Pons (tissue), 1 donor: Measurements from ENCODE around the gene CFAP97.
"Not testable (repeated sequence)": the region's sequence is repeated elsewhere in the genome, so short reads cannot be mapped to it uniquely, and the experiment has no call there.

Source experiments
- DNase-seq: peaks from one replicate; pipeline ENCODE4 v3.0.0-alpha.2; 2016; ENCODE audit warnings: low spot score

CFAP97 gene

GRCh38 chr4:185203486-185204237, at the start of gene CFAP97:
TSS of gene CFAP97 (minus strand) at chr4:185204000. CDS start at chr4:185191196, 12,804 bp downstream.
- peak; percentile 81 for DNase-seq

DNA sequence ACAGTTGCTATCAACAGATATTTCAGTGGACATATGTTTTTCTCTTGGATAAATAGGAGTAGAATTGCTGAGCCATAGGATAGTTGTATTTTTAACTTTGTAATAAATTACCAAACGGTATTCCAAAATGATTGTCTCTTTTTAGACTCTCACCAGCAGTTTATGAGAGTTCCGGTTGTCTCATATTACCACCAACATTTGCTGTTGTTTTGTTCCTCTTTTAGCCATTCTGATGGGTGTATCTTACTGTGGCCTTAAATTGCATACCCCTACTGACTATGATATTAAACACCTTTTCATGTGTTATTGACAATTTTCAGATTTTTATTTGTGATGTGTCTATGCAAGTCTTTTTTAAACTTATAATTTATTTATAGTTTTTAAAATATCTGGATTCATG, 45.3 kb upstream of the CFAP97 start:
- DNase-seq = no peak

DNA sequence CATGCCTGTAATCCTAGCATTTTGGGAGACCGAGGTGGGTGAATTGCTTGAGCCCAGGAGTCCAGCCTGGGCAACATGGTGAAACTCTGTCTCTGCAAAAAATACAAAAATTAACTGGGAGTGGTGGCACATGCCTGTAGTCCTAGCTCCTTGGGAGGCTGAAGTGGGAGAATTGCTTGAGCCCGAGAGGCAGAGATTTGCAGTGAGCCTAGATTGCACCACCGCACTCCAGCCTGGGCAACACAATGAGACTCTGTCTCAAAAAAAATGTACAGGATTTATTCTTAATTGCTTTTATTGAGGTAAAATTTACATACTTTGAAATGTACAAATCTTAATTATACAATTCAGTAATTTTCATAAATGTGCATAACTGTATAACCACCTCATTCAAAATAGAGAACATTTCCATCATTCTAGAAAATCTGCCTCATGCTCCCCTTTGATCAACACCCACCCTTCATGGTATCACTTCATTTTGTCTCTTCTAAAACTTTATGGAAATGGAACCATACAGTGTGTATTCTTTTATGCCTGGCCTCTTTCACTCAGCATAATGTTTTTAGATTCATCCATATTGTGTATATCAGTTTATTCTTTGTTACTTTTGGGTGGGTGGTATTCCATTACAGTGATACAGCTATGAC, 44.7 kb upstream of the CFAP97 start:
- DNase-seq = no peak

GRCh38 chr4:185247151-185247550, 43.4 kb upstream of the CFAP97 start:
- no peak for DNase-seq

- DNase-seq = no peak
These were observed 42.7 kb upstream of the CFAP97 start for GRCh38 chr4:185246453-185246852.

- DNase-seq = no peak
These were observed 41.0 kb upstream of the CFAP97 start for GRCh38 chr4:185244763-185245162.

- DNase-seq = no peak
These were observed 40.1 kb upstream of the CFAP97 start for GRCh38 chr4:185243879-185244278.

- DNase-seq = no peak
These were observed 39.1 kb upstream of the CFAP97 start for GRCh38 chr4:185242749-185243533.

GRCh38 chr4:185240486-185240885, 36.7 kb upstream of the CFAP97 start:
- DNase-seq = not testable (repeated sequence)

GRCh38 chr4:185238750-185239149, 35.0 kb upstream of the CFAP97 start:
- no peak for DNase-seq

DNA sequence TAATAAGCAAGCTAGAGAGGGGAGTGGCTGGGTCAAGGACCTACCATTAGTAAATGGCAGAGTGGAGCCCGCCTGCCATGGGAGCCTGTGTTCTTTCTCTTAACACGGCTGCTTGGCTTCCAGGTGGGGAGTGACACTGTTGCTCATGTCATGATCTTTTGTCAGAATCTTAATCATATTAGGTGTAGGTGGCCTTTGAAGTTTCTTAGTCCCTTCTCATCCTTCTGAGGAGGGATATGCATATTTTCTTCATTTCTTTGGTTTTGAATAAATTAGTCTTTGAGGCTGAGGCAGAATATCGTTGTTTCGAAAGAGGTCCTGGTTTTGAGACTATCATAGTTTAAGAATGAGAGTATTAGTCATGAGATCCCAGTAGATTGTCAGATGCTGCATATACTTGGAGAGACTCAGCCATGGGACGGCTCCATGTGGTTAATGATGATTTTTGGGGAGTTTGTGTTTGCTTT, 34.4 kb upstream of the CFAP97 start:
- DNase-seq = no peak

DNA sequence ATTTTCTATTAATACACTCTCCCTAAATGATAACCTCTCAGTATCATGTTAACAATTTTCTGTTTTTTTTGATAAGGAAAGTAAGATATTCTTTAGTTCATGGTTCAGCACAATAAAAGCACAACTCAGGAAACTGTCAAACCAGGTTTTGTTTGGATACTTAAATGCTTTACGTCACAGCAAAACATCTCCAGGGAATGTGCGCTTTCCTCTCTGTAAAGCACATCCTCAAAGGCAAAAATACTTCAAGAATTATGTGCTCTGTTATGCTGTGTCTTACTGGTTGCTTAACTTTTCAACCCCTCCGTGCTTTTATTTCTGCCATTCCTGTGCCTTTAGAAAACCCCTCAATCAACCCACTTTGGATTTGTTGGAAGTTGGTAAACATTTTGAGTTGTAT, 33.4 kb upstream of the CFAP97 start:
- DNase-seq = no peak

DNA sequence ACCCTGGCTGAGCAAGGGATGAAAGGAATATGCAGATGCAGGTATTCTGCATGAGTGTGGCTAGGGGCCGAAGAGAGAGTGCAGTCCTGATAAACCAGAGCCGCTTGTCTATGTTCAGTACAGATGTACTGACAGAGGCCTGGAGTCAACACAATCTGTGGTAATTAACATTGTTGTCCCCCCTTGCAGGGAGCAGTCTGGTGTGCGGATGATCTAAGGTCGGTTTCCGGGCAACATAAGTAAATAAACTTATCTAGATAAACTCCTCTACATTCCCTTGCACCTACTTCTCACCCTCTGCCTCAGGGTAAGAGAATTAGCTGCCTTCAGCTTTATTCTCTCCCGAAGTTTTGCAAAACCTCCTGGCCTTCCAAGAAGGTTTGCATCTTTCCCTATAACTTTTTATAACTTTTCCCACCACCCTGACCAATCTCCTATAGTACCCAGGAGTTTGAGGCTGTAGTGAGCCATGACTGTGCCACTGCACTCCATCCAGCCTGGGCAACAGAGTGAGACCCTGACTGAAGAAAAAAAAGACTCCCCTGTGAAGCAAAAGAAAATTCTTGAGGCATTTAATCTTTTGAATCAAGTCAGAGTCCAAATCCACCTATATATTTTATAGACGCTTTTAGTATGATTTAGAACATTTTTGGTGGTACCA, 32.2 kb upstream of the CFAP97 start:
- no peak for DNase-seq

- DNase-seq = no peak
These were observed 31.5 kb upstream of the CFAP97 start for GRCh38 chr4:185235119-185235842.

GRCh38 chr4:185232370-185232769, 28.6 kb upstream of the CFAP97 start:
- no peak for DNase-seq

DNA sequence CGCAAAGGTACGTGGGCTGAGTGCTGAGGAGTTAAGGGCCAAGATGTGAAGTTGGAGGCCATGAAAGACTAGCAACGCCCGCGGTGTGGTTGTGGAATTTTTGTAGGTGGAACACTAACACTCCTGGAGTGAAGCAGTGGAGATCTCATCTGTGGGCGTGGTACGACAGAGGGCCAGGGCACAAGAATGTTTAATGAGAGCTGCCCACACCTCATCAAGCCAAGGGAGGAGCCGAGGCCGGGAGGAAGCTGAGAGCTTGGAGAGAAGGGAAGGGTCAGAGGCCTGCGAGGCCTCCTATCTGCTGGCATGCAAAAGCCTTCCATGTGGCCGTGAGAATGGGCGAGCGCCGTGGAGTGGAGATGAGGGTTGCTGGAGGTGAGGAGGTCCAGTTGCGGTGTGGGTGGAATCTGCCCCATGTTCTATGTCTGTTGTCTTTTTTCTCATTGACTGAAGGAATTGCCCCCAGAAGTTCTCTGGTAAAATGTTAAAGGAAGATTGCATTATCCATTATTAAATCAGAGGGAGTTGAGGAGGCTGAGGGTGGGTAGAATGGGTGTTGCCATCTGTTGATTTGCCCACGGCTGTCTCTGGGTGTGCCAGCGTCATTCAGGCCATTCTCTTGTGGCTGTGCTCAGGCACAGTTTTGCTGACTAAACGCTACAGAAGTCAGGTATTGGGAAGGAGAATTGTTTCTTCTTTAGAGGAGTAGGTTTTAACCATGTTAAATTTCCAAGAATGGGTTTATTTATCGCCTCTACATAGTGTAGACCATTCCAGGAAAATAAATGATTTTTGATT, 25.4 kb upstream of the CFAP97 start:
- DNase-seq = no peak

GRCh38 chr4:185227713-185228278, 24.0 kb upstream of the CFAP97 start:
- no peak for DNase-seq

- DNase-seq = peak; percentile 52
These were observed 23.3 kb upstream of the CFAP97 start for GRCh38 chr4:185227131-185227551.

- no peak for DNase-seq
These were observed 22.1 kb upstream of the CFAP97 start for GRCh38 chr4:185225940-185226339.

DNA sequence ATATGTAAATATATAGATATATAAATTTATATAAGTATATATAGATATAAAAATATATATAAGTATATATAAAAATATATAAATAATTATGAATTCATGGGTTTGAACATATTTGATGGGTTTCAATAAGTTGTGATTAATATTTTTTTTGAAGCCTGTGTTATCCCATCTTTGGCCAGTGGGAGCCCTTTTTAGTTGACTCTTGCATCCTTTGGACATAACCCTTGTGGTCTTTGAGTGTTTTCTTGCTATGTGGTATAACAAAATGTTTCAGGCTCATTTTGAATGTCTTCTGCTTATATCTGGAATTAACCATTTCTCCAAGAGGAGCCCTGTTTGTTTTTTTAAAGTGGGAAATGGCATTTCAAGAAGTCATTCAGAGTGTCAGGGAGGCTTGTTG, 20.8 kb upstream of the CFAP97 start:
- no peak for DNase-seq
